Embryonic facial prominence (tissue), 1 donor: Measurements from ENCODE around the gene SPPL2B.
A peak's percentile ranks its signal among the peaks of the same experiment; 100 is the strongest.
"Not testable (repeated sequence)": the region's sequence is repeated elsewhere in the genome, so short reads cannot be mapped to it uniquely, and the experiment has no call there.

Source experiments
- DNase-seq: peaks from one replicate; pipeline ENCODE4 v3.0.0-alpha.2; 2016; ENCODE audit errors: extremely low spot score

Gene SPPL2B, protein sequence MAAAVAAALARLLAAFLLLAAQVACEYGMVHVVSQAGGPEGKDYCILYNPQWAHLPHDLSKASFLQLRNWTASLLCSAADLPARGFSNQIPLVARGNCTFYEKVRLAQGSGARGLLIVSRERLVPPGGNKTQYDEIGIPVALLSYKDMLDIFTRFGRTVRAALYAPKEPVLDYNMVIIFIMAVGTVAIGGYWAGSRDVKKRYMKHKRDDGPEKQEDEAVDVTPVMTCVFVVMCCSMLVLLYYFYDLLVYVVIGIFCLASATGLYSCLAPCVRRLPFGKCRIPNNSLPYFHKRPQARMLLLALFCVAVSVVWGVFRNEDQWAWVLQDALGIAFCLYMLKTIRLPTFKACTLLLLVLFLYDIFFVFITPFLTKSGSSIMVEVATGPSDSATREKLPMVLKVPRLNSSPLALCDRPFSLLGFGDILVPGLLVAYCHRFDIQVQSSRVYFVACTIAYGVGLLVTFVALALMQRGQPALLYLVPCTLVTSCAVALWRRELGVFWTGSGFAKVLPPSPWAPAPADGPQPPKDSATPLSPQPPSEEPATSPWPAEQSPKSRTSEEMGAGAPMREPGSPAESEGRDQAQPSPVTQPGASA

DNA sequence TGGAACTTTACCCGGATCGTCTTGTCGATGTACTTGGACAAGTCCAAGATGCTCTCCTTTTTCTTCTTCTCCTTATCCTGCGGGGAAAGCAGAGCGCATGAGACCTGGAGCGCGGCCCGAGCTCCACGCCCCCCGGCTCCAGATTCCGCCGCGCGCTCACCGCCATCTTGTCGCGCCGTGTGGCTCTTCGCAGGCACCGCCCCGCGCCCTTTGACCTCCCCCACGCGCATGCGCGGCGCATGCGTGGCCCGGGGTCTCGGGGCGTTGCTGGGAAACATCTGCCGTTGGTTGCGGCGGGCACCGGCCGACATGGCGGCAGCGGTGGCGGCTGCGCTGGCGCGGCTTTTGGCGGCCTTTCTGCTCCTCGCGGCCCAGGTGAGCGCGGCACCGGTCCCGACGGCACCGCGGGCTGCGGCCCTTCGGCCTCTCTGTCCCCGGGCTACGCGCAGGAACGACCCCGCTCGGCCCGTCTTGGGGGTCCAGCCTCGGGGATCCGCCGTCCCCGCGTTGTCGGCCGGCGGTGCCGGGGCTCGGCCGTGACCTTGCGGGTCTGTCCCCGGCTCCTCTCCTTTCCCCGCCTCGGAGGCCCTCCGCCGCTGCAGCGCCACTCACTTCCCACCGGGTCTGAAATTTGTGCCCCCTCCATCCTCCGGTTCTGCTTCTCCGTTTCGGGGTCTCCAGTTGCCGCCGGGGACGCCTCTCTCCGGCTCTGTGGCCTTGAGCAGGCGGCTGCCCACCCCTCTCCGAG is at the start of gene SPPL2B, which contains the start of gene LSM7:
Gene SPPL2B (plus strand): TSS at position 284 of the 748 bp plus-strand sequence. CDS start 26 bp downstream, at position 310.
Gene LSM7 (minus strand): TSS at position 186 of the 748 bp plus-strand sequence. CDS start 20 bp downstream, at position 166.
- peak; percentile 63 for DNase-seq

- DNase-seq: no peak
Measured at GRCh38 chr19:2280633-2281264, 47.7 kb upstream of the SPPL2B start.

GRCh38 chr19:2281265-2282061 is 47.0 kb upstream of the SPPL2B start:
- not testable (repeated sequence) for DNase-seq

DNA sequence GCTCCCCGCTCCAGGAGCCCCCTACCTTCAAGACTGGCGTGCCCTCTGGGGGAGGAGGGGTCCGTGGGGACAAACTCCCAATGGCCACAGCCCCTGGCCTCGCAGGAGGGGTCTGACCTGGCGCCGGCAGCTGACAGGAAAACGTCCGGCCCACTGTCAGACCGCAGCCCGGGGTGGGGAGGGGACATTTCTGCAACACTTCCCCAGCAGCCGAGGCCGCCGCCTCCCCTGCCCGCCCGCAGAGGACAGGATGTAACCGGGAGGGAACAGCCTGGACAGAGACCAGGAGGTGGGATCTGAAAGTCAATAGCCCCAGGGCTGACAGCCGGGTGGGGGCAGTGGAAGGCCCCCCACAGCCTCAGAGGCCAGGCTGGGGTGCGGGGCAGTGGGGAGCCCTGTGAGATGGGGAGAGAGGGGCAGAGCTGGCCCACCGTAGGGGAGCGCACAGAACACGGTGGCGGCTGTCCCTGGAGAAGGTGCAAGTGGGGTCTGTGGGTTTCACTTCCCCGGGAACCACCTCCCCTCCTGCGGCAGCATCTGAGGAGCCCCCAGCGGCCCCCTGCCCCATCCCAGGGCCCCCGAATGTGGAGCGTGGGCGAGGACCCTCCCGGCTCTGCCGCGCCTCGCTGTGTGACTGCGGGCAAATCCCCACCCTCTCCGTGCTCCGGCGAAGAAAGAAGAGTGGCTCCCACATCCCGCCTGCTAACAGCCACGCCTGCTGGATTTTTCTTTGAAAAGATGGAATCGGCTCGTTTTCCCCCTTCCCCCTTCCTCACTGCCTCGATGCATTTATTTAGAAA is 46.2 kb upstream of the SPPL2B start, which contains the start of gene PEAK3:
Gene PEAK3 (minus strand): TSS at position 114 of the 800 bp plus-strand sequence. CDS start 1,244 bp downstream, outside the sequence.
- DNase-seq: no peak

DNA sequence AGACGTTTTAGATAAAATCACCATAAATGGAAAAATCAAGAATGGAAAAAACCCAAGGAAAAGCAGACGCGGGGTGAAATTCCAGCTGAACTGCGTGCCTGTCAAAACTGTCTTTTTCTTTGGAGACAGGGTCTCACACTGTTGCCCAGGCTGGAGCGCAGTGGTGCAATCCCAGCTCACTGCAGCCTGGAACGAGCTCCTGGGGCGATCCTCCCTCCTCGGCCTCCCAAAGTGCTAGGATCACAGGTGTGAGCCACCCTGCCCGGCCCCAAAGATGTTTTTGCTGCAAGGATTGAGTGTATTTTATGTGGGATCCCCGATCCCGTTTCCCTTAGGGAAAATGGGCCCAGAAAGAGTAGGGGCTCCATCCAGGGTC is 45.6 kb upstream of the SPPL2B start:
- DNase-seq: no peak

GRCh38 chr19:2283835-2284507 is 44.5 kb upstream of the SPPL2B start:
- no peak for DNase-seq

- DNase-seq: no peak
Measured at GRCh38 chr19:2286402-2287140, 41.9 kb upstream of the SPPL2B start.

- DNase-seq: no peak
Measured at GRCh38 chr19:2287585-2288337, 40.7 kb upstream of the SPPL2B start.

DNA sequence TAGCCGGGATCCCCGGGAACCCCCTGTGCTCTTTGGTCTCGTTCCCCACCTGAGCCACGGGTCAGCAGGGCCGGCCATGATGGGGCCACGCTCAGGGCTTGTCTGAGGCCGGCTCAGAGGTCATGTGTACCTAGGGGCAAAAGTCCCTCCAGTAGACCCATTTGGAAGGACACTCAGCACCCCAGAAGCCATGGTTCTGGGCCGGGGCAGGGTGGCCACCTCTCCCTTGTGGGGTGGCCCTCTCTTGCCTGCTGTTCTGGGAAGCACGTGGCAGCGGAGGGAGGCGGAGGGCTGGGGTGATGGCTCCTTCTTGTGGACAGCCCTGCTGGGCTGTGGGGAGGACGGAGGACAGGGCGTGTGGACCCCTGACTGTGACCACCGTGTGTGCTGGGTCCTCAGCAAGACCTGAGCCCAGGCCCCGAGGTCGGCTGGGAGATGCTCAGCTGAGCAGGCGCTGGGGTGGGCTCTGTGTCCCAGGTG is 40.1 kb upstream of the SPPL2B start:
- no peak for DNase-seq

- DNase-seq: no peak
Measured at GRCh38 chr19:2288818-2289713, 39.4 kb upstream of the SPPL2B start.

- no peak for DNase-seq
Measured at GRCh38 chr19:2289714-2290435, 38.6 kb upstream of the SPPL2B start.

- DNase-seq: no peak
Measured at GRCh38 chr19:2290441-2291184, 37.9 kb upstream of the SPPL2B start.

- no peak for DNase-seq
Measured at GRCh38 chr19:2291185-2291751, 37.2 kb upstream of the SPPL2B start.

DNA sequence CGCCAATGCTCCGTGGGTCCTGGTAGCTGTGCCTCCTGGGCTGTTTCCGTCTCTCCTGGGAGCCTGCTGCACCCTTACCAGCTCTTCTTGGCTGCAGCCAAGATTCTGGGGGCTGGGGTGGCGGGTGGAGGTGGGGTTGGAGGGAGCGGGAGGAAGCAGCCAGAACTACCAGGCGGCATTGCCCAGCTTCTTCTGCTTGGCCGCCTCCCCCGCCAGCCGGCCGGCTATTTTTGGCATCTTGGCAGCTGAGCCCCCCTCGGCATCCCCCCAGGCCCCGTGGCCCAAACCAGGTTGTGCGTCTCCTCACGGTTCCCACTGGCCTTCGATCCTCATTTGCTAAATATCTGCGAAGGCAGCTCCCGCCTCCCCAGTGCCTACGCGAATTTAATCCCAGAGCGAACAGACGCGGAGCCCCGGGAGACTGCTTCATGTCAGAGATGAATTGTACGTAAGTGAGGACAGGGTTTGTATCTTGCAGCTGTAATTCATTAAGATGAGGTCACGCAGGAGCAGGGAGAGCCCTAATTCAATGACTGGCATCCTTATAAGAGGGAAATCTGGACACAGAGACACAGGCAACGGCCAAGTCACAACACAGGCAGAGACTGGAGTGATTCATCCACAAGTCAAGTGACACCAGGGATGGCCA is 33.7 kb upstream of the SPPL2B start:
- no peak for DNase-seq

DNA sequence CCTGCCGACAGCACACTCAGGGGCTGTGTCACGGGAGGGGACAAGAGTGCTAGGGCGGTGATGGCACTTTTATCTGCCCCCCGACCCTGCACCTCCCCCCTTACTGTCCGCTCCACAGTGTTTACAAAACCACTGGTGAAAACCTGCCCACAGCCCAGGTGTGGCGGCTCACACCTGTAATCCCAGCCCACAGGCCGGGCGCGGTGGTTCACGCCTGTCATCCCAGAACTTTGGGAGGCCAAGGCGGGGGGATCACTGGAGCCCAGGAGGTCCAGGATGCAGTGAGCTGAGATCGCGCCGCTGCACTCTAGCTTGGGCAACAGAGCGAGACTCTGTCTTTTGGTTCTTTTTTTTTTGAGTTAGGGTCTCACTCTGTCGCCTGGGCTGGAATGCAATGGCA is 32.3 kb upstream of the SPPL2B start:
- no peak for DNase-seq
